ENCODE measurements around the gene INTS14.

DNA sequence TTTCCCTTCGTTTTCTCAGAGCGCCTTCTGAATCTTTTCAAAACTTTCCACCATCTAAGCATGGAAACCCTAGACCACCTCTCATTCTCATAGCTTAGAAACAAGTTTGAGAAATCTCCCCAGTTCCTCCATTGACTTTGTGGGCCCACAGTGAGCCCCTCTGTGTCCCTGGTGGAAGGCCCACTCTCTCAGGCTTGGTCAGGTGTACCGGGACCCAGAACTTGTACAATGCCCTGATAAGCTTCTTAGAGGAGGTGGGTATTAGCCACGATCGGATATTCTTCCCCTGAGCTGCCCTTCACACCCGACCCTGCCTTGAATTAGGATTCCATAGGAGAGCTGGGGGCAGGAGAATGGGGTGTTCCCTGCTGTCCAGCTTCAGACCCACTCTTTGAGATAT lies 10.7 kb upstream of the INTS14 start, which contains the start of gene SLC24A1:
- no peak for TF ChIP-seq POLR2AphosphoS5 (IDR thresholded peaks at IDR 0.05; ENCODE audit: low read depth, low read length)
- no peak for TF ChIP-seq TAF1 (IDR thresholded peaks at IDR 0.05; ENCODE audit: borderline replicate concordance, low read depth, low read length)
